ENCODE results near the gene ADGRG3. TPM values are rescaled to one million over a fixed set of nuclear protein-coding genes. Genes with fewer than 3 reads are reported as not detected.

ADGRG3 gene
- total and polyA plus RNA-seq, 2 of the 13 experiments (the other 11 are each of a cell fraction or from before 2014, with no cell fraction given), result 2.7 to 11.8 TPM

DNA sequence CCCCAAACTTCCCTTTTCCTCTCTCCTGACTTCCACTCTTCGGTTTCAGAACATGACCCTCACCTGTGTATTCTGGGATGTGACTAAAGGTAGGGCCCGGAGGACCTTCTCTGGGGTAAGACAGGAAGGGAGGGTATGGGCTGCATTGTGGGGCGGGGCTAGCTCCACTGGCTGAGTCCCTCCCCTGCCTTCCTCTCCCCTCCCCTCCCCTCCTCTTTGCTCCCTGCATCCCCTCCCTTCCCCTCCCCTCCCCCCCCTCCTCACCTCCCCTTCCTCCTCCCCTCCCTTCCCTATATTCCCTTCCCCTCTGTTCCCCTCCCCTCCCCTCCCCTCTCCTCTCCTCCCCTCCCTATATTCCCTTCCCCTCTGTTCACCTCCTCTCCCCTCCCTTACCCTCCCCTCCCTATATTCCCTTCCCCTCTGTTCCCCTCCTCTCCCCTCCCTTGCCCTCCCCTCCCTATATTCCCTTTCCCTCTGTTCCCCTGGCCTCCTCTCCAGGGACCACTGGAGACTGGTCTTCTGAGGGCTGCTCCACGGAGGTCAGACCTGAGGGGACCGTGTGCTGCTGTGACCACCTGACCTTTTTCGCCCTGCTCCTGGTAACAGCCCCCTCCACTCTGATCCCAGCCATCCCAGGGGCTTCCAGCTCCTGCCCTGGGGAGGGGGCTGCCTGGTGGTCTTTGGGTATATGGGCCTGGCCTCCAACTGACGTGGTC, 11.8 kb downstream of the ADGRG3 start:
- Histone ChIP-seq H3K9me3 (ENCODE audit: low read length) (no peaks in the 10 kb centered on the region), H3K4me2 (ENCODE audit: low read depth, low read length) (no peak overlapping the region), H3K4me3 (replicated peaks in 1 of 3; ENCODE audit: insufficient read depth in 1 of 3, low read depth in 2 of 3, low read length in 3 of 3) (no peak overlapping the region), H3K27me3 (ENCODE audit: control insufficient read depth in 1 of 2, insufficient read depth in 2 of 2, low read length in 2 of 2) (no peaks in the 10 kb centered on the region), H3K27ac (ENCODE audit: extremely low read length, insufficient read depth, low read length) (no peak overlapping the region), H3K79me2 (ENCODE audit: insufficient read depth, low read length) (no peaks in the 10 kb centered on the region), H2AFZ (ENCODE audit: low read length) (no peak overlapping the region), H3K36me3 (replicated peaks in 1 of 2; ENCODE audit: control insufficient read depth in 1 of 2, insufficient read depth in 2 of 2, low read length in 2 of 2) (no peaks in the 10 kb centered on the region), H3K9ac (ENCODE audit: insufficient read depth, low read depth, low read length) (no peak overlapping the region), H4K20me1 (ENCODE audit: insufficient read depth, low read length) (no peaks in the 10 kb centered on the region), H3K4me1 (ENCODE audit: insufficient read depth, low read length) (peaks cover 51% of the 10 kb centered on the region)
- intact Hi-C loops (cut with micrococcal nuclease; ENCODE audit: unreplicated experiment) (no loop called here), in situ Hi-C loops (cut with HindIII; ENCODE audit: extremely low pct_ligation_motif_present, low pct_unique_long_range_greater_than_20kb) (no loop called here)
- FAIRE-seq (no peak), ATAC-seq (no peak), DNase-seq (ENCODE audit: low spot score) (no peak)
- peak; percentile 71 for TF ChIP-seq PCBP2 (optimal IDR thresholded peaks at IDR 0.05; ENCODE audit: low read depth, low read length, poor library complexity, severe bottlenecking)
- no peak for TF ChIP-seq CREBL2 (CRISPR knock-in tag; IDR thresholded peaks at IDR 0.05; ENCODE audit: borderline replicate concordance)
- TF ChIP-seq PCBP1 (IDR thresholded peaks at IDR 0.05; ENCODE audit: borderline replicate concordance, low read depth, low read length), result 0 out of 2 replicates have a peak, but pooled peaks have one; percentile 43
- TF ChIP-seq HNRNPK (IDR thresholded peaks at IDR 0.05; ENCODE audit: low read depth, low read length, poor library complexity, severe bottlenecking), result peak; percentile 53
- CTCF ChIA-PET (ENCODE audit: low intra/inter-chr PET ratio, low total read pairs), result interaction anchor here (0.8 to 1.6 kb wide), 2 partner anchors 14 to 31 kb away, joined by 3 to 4 read pairs; no protein-coding TSS in a partner anchor
- no TSS peak for BruUV-seq (replicated peaks)
- 73% methylated on average over 7 of the region's 7 CpGs for WGBS (ENCODE audit: low lambda C conversion rate)
- POLR2A ChIA-PET, result interaction anchor here (1.2 kb wide), 1 partner anchor 55 kb away, joined by 6 read pairs; the partner anchor contains the start of gene KATNB1

DNA sequence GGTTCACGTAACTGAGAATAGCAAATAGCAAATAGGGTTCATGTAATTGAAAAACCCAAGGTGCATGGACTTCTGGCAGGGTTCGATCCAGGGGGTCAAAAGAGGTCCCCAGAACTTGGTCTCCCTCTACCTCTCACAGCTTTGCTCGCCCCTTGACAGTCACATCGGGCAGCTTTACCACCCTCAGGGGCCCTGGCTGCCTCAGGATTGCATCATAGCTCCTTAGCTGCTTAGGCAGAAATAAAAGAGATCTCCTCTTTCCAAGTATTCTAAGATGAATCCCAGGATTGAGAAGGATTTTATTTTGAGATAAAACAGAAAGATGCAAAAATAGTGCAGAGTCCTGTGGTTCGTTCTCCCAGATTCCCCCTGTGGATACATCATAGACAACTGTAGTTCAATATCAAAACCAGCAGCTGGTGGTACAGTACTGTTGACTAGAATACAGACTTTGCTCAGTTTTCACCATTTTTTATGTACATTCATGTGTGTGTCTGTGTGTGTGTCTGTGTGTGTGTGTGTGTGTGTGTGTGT, 12.8 kb downstream of the ADGRG3 start:
- Histone ChIP-seq H3K4me2 (ENCODE audit: low read depth, low read length) (no peak overlapping the region), H3K4me1 (ENCODE audit: insufficient read depth, low read length) (peaks cover 44% of the 10 kb centered on the region), H3K9me3 (ENCODE audit: low read length) (no peaks in the 10 kb centered on the region), H3K9ac (ENCODE audit: insufficient read depth, low read depth, low read length) (no peak overlapping the region), H2AFZ (ENCODE audit: low read length) (no peak overlapping the region), H3K27me3 (ENCODE audit: control insufficient read depth in 1 of 2, insufficient read depth in 2 of 2, low read length in 2 of 2) (no peaks in the 10 kb centered on the region), H3K36me3 (replicated peaks in 1 of 2; ENCODE audit: control insufficient read depth in 1 of 2, insufficient read depth in 2 of 2, low read length in 2 of 2) (no peaks in the 10 kb centered on the region), H3K79me2 (ENCODE audit: insufficient read depth, low read length) (no peaks in the 10 kb centered on the region), H4K20me1 (ENCODE audit: insufficient read depth, low read length) (no peaks in the 10 kb centered on the region), H3K4me3 (replicated peaks in 1 of 3; ENCODE audit: insufficient read depth in 1 of 3, low read depth in 2 of 3, low read length in 3 of 3) (no peak overlapping the region), H3K27ac (ENCODE audit: extremely low read length, insufficient read depth, low read length) (no peak overlapping the region)
- ATAC-seq (no peak), DNase-seq (ENCODE audit: low spot score) (no peak), FAIRE-seq (peak; percentile 42)
- POLR2A ChIA-PET, result interaction anchor here (0.6 to 1.2 kb wide), 3 partner anchors 10 to 54 kb away, joined by 3 to 6 read pairs (median 3); partner anchors contain the start of gene KATNB1
- in situ Hi-C loops (cut with HindIII; ENCODE audit: extremely low pct_ligation_motif_present, low pct_unique_long_range_greater_than_20kb) (no loop called here), intact Hi-C loops (cut with micrococcal nuclease; ENCODE audit: unreplicated experiment) (no loop called here)
- peak; percentile 33; the same call in 1 of the 2 replicates for TF ChIP-seq STAG1 (CRISPR knock-in tag; IDR thresholded peaks at IDR 0.05)
- TF ChIP-seq CEBPB (IDR thresholded peaks at IDR 0.05; ENCODE audit: borderline replicate concordance, low read depth, low read length), result peak; percentile 84
- peak; percentile 48 for TF ChIP-seq CEBPG (CRISPR knock-in tag; IDR thresholded peaks at IDR 0.05)
- peak; percentile 8; the same call in 1 of the 2 replicates for TF ChIP-seq SMC3 (IDR thresholded peaks at IDR 0.05; ENCODE audit: low read length)
- no peak for TF ChIP-seq PAWR (CRISPR knock-in tag; IDR thresholded peaks at IDR 0.05; ENCODE audit: borderline replicate concordance)
- WGBS (ENCODE audit: low lambda C conversion rate), result 67% methylated on average over 5 of the region's 5 CpGs
- BruUV-seq (replicated peaks), result no TSS peak
- CTCF ChIA-PET (ENCODE audit: low intra/inter-chr PET ratio, low total read pairs), result interaction anchor here (0.8 to 1.6 kb wide), 2 partner anchors 13 to 32 kb away, joined by 3 to 4 read pairs; no protein-coding TSS in a partner anchor

All from HepG2 (cell line).